HepG2 (cell line): Measurements from ENCODE around the gene GRIK4. TPM values are rescaled to one million over a fixed set of nuclear protein-coding genes. Genes with fewer than 3 reads are reported as not detected.

Source experiments
- ATAC-seq: fragments of 200-7000 bp; cut with Tn5 transposase; 3 replicates; pipeline ENCODE4 v1.9.1; 2020; ENCODE audit warnings: mild to moderate bottlenecking, moderate library complexity
- BruUV-seq: library from RNA; stranded (reverse); fragments of 400-500 nt; replicated peaks from 2 replicates; lab custom pipeline; 2021; lab: Mats Ljungman, UMichigan
- CTCF ChIA-PET: fragments of 300-600 bp; formaldehyde crosslinking; extraction: SDS; loops from one replicate; lab custom pipeline; 2021; ENCODE audit warnings: low total read pairs, inconsistent platforms, low intra/inter-chr PET ratio; lab: Yijun Ruan, JAX
- POLR2A ChIA-PET: fragments of 350-600 bp; sonication (Branson Sonifier 250); formaldehyde crosslinking; loops from one replicate; lab custom pipeline; 2020; ENCODE audit warnings: antibody characterized with exemption, inconsistent platforms; lab: Yijun Ruan, JAX
- DNase-seq: peaks from one replicate; pipeline ENCODE4 v3.0.0-alpha.2; 2015; ENCODE audit warnings: low spot score
- FAIRE-seq: peaks from 3 replicates; lab custom pipeline; 2011; peaks lifted over from hg19 to GRCh38; lab: Jason Lieb, UNC
- H2AFZ ChIP-seq: one replicate; pipeline ENCODE4 v1.6.1; 2011; ENCODE audit warnings: low read length, inconsistent platforms
- H3K27ac ChIP-seq: fragments of 300-600 bp; 3 replicates; pipeline ENCODE4 v1.8.0; 2011; ENCODE audit warnings: mixed run types, mild to moderate bottlenecking, mixed read lengths, low read length, inconsistent platforms; ENCODE audit not compliant: insufficient read depth; ENCODE audit errors: extremely low read length
- H3K27me3 ChIP-seq, 2 experiments: fragments of 200-600 bp in 1 of 2; 2 replicates in 1 of 2; 3 replicates in 1 of 2; pipeline versions ENCODE4 v1.6.0 to v1.8.0; 2011; ENCODE audit warnings: low read length in 2 of 2, mild to moderate bottlenecking in 2 of 2, moderate library complexity in 2 of 2, inconsistent platforms in 1 of 2; ENCODE audit not compliant: insufficient read depth in 2 of 2, control insufficient read depth in 1 of 2
- H3K36me3 ChIP-seq, 2 experiments: fragments of 200-600 bp in 1 of 2; replicated peaks in 1 of 2; 2 replicates in 1 of 2; 3 replicates in 1 of 2; pipeline versions ENCODE4 v1.5.1 to v1.8.0; 2011; ENCODE audit warnings: low read length in 2 of 2, inconsistent platforms in 1 of 2; ENCODE audit not compliant: insufficient read depth in 2 of 2, control insufficient read depth in 1 of 2
- H3K4me1 ChIP-seq: 2 replicates; pipeline ENCODE4 v1.5.1; 2012; ENCODE audit warnings: low read length, inconsistent platforms; ENCODE audit not compliant: insufficient read depth
- H3K4me2 ChIP-seq: 2 replicates; pipeline ENCODE4 v1.6.0; 2011; ENCODE audit warnings: low read depth, low read length, inconsistent platforms
- H3K4me3 ChIP-seq, 3 experiments: fragments of 200-600 bp in 1 of 3; sonication (generic), shearing (Covaris generic) in 1 of 3; replicated peaks in 1 of 3; 2 replicates each; pipeline ENCODE4 v1.5.1; 2011 to 2016; ENCODE audit warnings: low read length in 3 of 3, inconsistent platforms in 2 of 3, low read depth in 2 of 3, mild to moderate bottlenecking in 2 of 3, control low read depth in 1 of 3, mixed read lengths in 1 of 3; ENCODE audit not compliant: insufficient read depth in 1 of 3
- H3K79me2 ChIP-seq: one replicate; pipeline ENCODE4 v1.6.1; 2011; ENCODE audit warnings: low read length, inconsistent platforms; ENCODE audit not compliant: insufficient read depth
- H3K9ac ChIP-seq: 2 replicates; pipeline ENCODE4 v1.6.0; 2011; ENCODE audit warnings: mild to moderate bottlenecking, low read depth, low read length, inconsistent platforms; ENCODE audit not compliant: insufficient read depth
- H3K9me3 ChIP-seq: 2 replicates; pipeline ENCODE4 v1.5.1; 2012; ENCODE audit warnings: mild to moderate bottlenecking, low read length
- H4K20me1 ChIP-seq: 2 replicates; pipeline ENCODE4 v1.6.0; 2011; ENCODE audit warnings: inconsistent platforms, mild to moderate bottlenecking, low read length, moderate library complexity; ENCODE audit not compliant: insufficient read depth
- ATAD3A ChIP-seq: sonication (generic); formaldehyde crosslinking; IDR thresholded peaks from 2 replicates; pipeline ENCODE4 v1.4.0; 2020; ENCODE audit warnings: missing genetic modification reagents
- ATF7 ChIP-seq, 2 experiments: fragments of 450-650 bp in 1 of 2; sonication (generic) in 1 of 2; formaldehyde crosslinking in 1 of 2; IDR thresholded peaks; 2 replicates each; pipeline versions ENCODE4 v1.4.0 to v1.6.1; 2016 to 2020; ENCODE audit warnings: antibody characterized with exemption in 1 of 2, mild to moderate bottlenecking in 1 of 2, missing genetic modification reagents in 1 of 2
- HIC2 ChIP-seq: sonication (generic); formaldehyde crosslinking; IDR thresholded peaks from 2 replicates; pipeline ENCODE4 v1.9.0; 2022; ENCODE audit warnings: low read depth, missing genetic modification reagents
- KAT2B ChIP-seq: fragments of 150-350 bp; IDR thresholded peaks from 2 replicates; pipeline ENCODE4 v1.6.1; 2014; ENCODE audit warnings: low read depth, low read length, borderline replicate concordance
- PCBP1 ChIP-seq: fragments of 200-400 bp; formaldehyde crosslinking; IDR thresholded peaks from 2 replicates; pipeline ENCODE4 v1.6.1; 2017; ENCODE audit warnings: mild to moderate bottlenecking, low read depth, low read length, borderline replicate concordance
- SP1 ChIP-seq, 2 experiments: fragments of 450-650 bp in 1 of 2; sonication (generic) in 1 of 2; formaldehyde crosslinking in 1 of 2; IDR thresholded peaks; 2 replicates each; pipeline versions ENCODE4 v1.4.0 to v1.6.1; 2016 to 2020; ENCODE audit warnings: missing genetic modification reagents in 1 of 2
- ZBTB10 ChIP-seq: sonication (generic); formaldehyde crosslinking; IDR thresholded peaks from 2 replicates; pipeline ENCODE4 v1.4.0; 2020; ENCODE audit warnings: missing genetic modification reagents, borderline replicate concordance
- ZNF501 ChIP-seq: sonication (generic); formaldehyde crosslinking; IDR thresholded peaks from 2 replicates; pipeline ENCODE4 v1.5.1; 2020; ENCODE audit warnings: mild to moderate bottlenecking, moderate library complexity, missing genetic modification reagents
- ZNF549 ChIP-seq: sonication (generic); formaldehyde crosslinking; IDR thresholded peaks from 2 replicates; pipeline ENCODE4 v1.5.0; 2020; ENCODE audit warnings: missing genetic modification reagents
- ZNF709 ChIP-seq: sonication (generic); formaldehyde crosslinking; IDR thresholded peaks from 2 replicates; pipeline ENCODE4 v1.5.0; 2020; ENCODE audit warnings: mild to moderate bottlenecking, missing genetic modification reagents
- ZXDC ChIP-seq: sonication (generic); formaldehyde crosslinking; IDR thresholded peaks from 2 replicates; pipeline ENCODE4 v1.5.0; 2020; ENCODE audit warnings: mild to moderate bottlenecking, missing genetic modification reagents
- WGBS: methylation state at CpG from one replicate; pipeline ENCODE4 v1.1.6; 2017; ENCODE audit warnings: low lambda C conversion rate; 5-methylcytosine and 5-hydroxymethylcytosine counted together
- in situ Hi-C: cut with HindIII; loops from 2 replicates; pipeline ENCODE4 v1.10.0; 2017; ENCODE audit warnings: low pct_unique_long_range_greater_than_20kb; ENCODE audit not compliant: extremely low pct_ligation_motif_present
- intact Hi-C: fragments of 100-400 bp; cut with micrococcal nuclease; formaldehyde crosslinking; loops from one replicate; pipeline ENCODE4 v1.10.0; 2022; ENCODE audit not compliant: unreplicated experiment
- polyA plus RNA-seq, 8 experiments: library from polyadenylated mRNA; depleted of rRNA in 3 of 8; stranded (reverse) in 7 of 8; unstranded in 1 of 8; fragments of >200 nt; fragmentation: Illumina TruSeq in 4 of 8; extraction: Trizol in 4 of 8; gene quantifications; 2 replicates each; pipeline versions ENCODE4 v1.2.1 to v1.2.3, GENCODE V29; 2011 to 2016; ENCODE audit warnings: low read depth in 4 of 8, missing spikeins in 1 of 8, mixed read lengths in 1 of 8; ENCODE audit not compliant: insufficient read depth in 1 of 8
- total RNA-seq, 5 experiments: library from RNA; depleted of rRNA; stranded (reverse); fragments of >200 nt; fragmentation: Illumina TruSeq; extraction: Trizol; gene quantifications; 2 replicates each; pipeline ENCODE4 v1.2.3, GENCODE V29; 2016; ENCODE audit warnings: low read depth in 1 of 5
- TF ChIP-seq, protein P1 (sequence below): sonication (generic); formaldehyde crosslinking; IDR thresholded peaks from 2 replicates; pipeline ENCODE4 v1.4.0; 2020; ENCODE audit warnings: missing genetic modification reagents
- TF ChIP-seq, protein P2 (sequence below): sonication (generic); formaldehyde crosslinking; IDR thresholded peaks from 2 replicates; pipeline ENCODE4 v1.4.0; 2020; ENCODE audit warnings: mild to moderate bottlenecking, missing genetic modification reagents

GRIK4 gene
- total and polyA plus RNA-seq, 2 of the 13 experiments (the other 11 are each of a cell fraction or from before 2014, with no cell fraction given): 0.04 to 0.07 TPM

- no peak for DNase-seq
- H3K27me3 ChIP-seq: peaks cover 0 to 19% of the 10 kb centered on the region in 2 experiments; a peak in 1 of 5 replicates
- H2AFZ ChIP-seq: no peak overlapping the region
- no peaks in the 10 kb centered on the region for H4K20me1 ChIP-seq
- no peak overlapping the region for H3K4me3 ChIP-seq
- no peaks in the 10 kb centered on the region for H3K9me3 ChIP-seq
- no peaks in the 10 kb centered on the region for H3K4me1 ChIP-seq
- no peaks in the 10 kb centered on the region for H3K36me3 ChIP-seq
- BruUV-seq: no TSS peak
- H3K9ac ChIP-seq: no peak overlapping the region
- POLR2A ChIA-PET: no interaction called here
- intact Hi-C loops (no loop called here), in situ Hi-C loops (no loop called here)
- 68% methylated on average over 4 of the region's 4 CpGs for WGBS
- ATAC-seq: no peak
- TF ChIP-seq ZNF709 (CRISPR knock-in tag) (no peak), ZXDC (CRISPR knock-in tag) (no peak), SP1 (IDR thresholded peaks at IDR 0.05) (no peak), SP1 (CRISPR knock-in tag; IDR thresholded peaks at IDR 0.05) (no peak), PCBP1 (no peak), ZNF549 (CRISPR knock-in tag) (no peak), HIC2 (CRISPR knock-in tag) (no peak), ZBTB10 (CRISPR knock-in tag) (no peak), KAT2B (no peak), ATF7 (IDR thresholded peaks at IDR 0.05) (no peak), ATF7 (CRISPR knock-in tag; IDR thresholded peaks at IDR 0.05) (no peak), ATAD3A (CRISPR knock-in tag) (no peak), ZNF501 (no peak)
- TF ChIP-seq, protein P1, sequence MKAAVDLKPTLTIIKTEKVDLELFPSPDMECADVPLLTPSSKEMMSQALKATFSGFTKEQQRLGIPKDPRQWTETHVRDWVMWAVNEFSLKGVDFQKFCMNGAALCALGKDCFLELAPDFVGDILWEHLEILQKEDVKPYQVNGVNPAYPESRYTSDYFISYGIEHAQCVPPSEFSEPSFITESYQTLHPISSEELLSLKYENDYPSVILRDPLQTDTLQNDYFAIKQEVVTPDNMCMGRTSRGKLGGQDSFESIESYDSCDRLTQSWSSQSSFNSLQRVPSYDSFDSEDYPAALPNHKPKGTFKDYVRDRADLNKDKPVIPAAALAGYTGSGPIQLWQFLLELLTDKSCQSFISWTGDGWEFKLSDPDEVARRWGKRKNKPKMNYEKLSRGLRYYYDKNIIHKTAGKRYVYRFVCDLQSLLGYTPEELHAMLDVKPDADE (CRISPR knock-in tag): no peak
- TF ChIP-seq, protein P2, sequence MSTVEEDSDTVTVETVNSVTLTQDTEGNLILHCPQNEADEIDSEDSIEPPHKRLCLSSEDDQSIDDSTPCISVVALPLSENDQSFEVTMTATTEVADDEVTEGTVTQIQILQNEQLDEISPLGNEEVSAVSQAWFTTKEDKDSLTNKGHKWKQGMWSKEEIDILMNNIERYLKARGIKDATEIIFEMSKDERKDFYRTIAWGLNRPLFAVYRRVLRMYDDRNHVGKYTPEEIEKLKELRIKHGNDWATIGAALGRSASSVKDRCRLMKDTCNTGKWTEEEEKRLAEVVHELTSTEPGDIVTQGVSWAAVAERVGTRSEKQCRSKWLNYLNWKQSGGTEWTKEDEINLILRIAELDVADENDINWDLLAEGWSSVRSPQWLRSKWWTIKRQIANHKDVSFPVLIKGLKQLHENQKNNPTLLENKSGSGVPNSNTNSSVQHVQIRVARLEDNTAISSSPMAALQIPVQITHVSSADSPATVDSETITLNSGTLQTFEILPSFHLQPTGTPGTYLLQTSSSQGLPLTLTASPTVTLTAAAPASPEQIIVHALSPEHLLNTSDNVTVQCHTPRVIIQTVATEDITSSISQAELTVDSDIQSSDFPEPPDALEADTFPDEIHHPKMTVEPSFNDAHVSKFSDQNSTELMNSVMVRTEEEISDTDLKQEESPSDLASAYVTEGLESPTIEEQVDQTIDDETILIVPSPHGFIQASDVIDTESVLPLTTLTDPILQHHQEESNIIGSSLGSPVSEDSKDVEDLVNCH (CRISPR knock-in tag): no peak
- CTCF ChIA-PET: no interaction called here
- H3K27ac ChIP-seq: no peak overlapping the region
- no peaks in the 10 kb centered on the region for H3K79me2 ChIP-seq
- H3K4me2 ChIP-seq: no peak overlapping the region
- no peak for FAIRE-seq
Measured at GRCh38 chr11:120786206-120786735, 274.7 kb downstream of the GRIK4 start.
